Breast epithelium (tissue), 3 donors: ENCODE measurements around the gene ANKK1.

ENCODE experiments used
- CTCF ChIP-seq, 3 donors: fragments of 450-650 bp; IDR thresholded peaks; one replicate each; pipeline ENCODE4 v1.5.1; 2016 to 2017; ENCODE audit warnings: antibody characterized with exemption in 3 of 3, mild to moderate bottlenecking in 3 of 3, moderate library complexity in 3 of 3
- POLR2A ChIP-seq: fragments of 450-650 bp; IDR thresholded peaks from one replicate; pipeline ENCODE4 v1.6.1; 2016; ENCODE audit warnings: antibody characterized with exemption, mild to moderate bottlenecking, moderate library complexity
- POLR2AphosphoS5 ChIP-seq, 3 donors: sonication (generic); formaldehyde crosslinking; IDR thresholded peaks; one replicate each; pipeline ENCODE4 v1.6.1; 2017; ENCODE audit warnings: antibody characterized with exemption in 3 of 3

GRCh38 chr11:113420808-113421207 is 33.2 kb downstream of the ANKK1 start:
- no peak for TF ChIP-seq POLR2A
- TF ChIP-seq CTCF (IDR thresholded peaks at IDR 0.05), result no peak
- TF ChIP-seq POLR2AphosphoS5 (IDR thresholded peaks at IDR 0.05), result no peak
